Measurements from ENCODE around the gene UBE2V1.

DNA sequence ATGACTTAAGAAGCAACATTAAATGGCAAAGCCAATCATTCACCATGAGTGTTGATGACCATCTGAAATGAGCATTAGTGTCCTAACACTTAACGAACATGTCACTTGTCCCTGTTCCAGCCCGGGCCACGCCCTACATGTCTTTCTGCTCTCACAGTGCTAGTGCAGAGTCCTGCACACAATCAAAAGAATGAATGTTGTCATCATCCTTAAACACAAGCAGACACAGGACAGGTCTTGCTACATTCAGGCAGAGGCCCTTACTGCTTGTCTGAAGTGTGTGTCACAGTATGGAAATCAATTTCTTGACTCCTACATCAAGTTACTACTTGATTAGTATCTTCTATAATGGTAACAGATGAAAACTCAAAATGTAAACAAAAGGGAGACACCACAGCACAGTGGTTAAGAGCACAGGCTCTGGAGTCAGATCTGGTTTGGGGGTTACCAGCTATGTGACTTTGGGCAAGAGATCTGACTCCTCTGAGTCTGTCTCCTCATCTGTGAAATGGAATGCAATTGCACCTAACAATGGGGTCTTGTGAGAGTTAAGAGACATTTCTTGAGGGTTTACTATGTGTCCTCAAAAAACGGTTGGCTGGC lies 17.4 kb downstream of the UBE2V1 start:
- TF ChIP-seq, protein P1, sequence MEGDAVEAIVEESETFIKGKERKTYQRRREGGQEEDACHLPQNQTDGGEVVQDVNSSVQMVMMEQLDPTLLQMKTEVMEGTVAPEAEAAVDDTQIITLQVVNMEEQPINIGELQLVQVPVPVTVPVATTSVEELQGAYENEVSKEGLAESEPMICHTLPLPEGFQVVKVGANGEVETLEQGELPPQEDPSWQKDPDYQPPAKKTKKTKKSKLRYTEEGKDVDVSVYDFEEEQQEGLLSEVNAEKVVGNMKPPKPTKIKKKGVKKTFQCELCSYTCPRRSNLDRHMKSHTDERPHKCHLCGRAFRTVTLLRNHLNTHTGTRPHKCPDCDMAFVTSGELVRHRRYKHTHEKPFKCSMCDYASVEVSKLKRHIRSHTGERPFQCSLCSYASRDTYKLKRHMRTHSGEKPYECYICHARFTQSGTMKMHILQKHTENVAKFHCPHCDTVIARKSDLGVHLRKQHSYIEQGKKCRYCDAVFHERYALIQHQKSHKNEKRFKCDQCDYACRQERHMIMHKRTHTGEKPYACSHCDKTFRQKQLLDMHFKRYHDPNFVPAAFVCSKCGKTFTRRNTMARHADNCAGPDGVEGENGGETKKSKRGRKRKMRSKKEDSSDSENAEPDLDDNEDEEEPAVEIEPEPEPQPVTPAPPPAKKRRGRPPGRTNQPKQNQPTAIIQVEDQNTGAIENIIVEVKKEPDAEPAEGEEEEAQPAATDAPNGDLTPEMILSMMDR (IDR thresholded peaks at IDR 0.05; ENCODE audit: low read depth, low read length), result no peak
- no peak for TF ChIP-seq EZH2phosphoT487 (IDR thresholded peaks at IDR 0.05; ENCODE audit: low read depth)
